ENCODE data around the gene ACADL. TPM values are rescaled to one million over a fixed set of nuclear protein-coding genes. Genes with fewer than 3 reads are reported as not detected.

Gene ACADL
- total and polyA plus RNA-seq, 2 experiments from 2014 or later = 0.37 TPM; not detected in 1

DNA sequence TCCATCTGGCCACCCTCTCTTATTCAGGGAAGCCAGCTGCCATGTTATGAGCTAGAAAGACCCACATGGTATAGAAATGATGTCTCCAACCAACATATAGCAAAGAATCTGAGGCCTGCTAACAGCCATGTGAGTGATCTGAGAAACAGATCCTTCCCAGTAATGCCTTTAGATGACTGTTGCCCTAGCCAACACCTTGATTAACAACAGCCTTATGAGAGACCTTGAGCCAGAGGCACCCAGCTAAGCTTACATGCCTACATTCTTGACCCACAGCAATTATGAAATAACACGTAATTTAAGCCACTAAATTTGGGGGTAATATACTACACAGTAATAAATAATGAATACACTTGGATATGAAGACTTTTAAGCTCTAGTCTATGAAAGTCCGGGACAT is 67.0 kb downstream of the ACADL start:
- no peak overlapping the region for H3K4me3 Mint-ChIP-seq
- Histone ChIP-seq H3F3A (replicated peaks; ENCODE audit: low read depth) (no peaks in the 10 kb centered on the region), H3K4me1 (ENCODE audit: insufficient read depth) (no peaks in the 10 kb centered on the region; the same call in 1 of the 2 replicates), H3K4me2 (no peak overlapping the region), H3K36me3 (ENCODE audit: insufficient read depth) (peaks cover 8% of the 10 kb centered on the region; the same call in 1 of the 2 replicates), H3K27ac (ENCODE audit: low read depth) (no peak overlapping the region), H3K4me3 (no peak overlapping the region), H3K9me2 (ENCODE audit: insufficient read depth) (no peaks in the 10 kb centered on the region), H3K27me3 (ENCODE audit: insufficient read depth) (no peaks in the 10 kb centered on the region), H2AFZ (no peak overlapping the region), H4K20me1 (replicated peaks; ENCODE audit: insufficient read depth) (0 out of 2 replicates have a peak, but pooled peaks cover 3% of the 10 kb centered on the region), H3K79me2 (replicated peaks; ENCODE audit: insufficient read depth) (peaks cover 79% of the 10 kb centered on the region)
- no peaks in the 10 kb centered on the region for H3K9me3 Mint-ChIP-seq
- DNase-seq (ENCODE audit: low spot score) (no peak), ATAC-seq (no peak)
- no peak overlapping the region for H3K27ac Mint-ChIP-seq
- H3K4me1 Mint-ChIP-seq = peaks cover 3% of the 10 kb centered on the region; the same call in 2 of the 3 replicates
- no peaks in the 10 kb centered on the region for H3K27me3 Mint-ChIP-seq (ENCODE audit: insufficient read depth, low read depth, poor library complexity)
- H3K36me3 Mint-ChIP-seq (ENCODE audit: low read depth) = peaks cover 7% of the 10 kb centered on the region; the same call in 2 of the 3 replicates
- no peak for TF ChIP-seq JUNB (IDR thresholded peaks at IDR 0.05; ENCODE audit: unreplicated experiment)
- TF ChIP-seq, protein P1, sequence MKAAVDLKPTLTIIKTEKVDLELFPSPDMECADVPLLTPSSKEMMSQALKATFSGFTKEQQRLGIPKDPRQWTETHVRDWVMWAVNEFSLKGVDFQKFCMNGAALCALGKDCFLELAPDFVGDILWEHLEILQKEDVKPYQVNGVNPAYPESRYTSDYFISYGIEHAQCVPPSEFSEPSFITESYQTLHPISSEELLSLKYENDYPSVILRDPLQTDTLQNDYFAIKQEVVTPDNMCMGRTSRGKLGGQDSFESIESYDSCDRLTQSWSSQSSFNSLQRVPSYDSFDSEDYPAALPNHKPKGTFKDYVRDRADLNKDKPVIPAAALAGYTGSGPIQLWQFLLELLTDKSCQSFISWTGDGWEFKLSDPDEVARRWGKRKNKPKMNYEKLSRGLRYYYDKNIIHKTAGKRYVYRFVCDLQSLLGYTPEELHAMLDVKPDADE (IDR thresholded peaks at IDR 0.05) = no peak
- TF ChIP-seq, protein P2, sequence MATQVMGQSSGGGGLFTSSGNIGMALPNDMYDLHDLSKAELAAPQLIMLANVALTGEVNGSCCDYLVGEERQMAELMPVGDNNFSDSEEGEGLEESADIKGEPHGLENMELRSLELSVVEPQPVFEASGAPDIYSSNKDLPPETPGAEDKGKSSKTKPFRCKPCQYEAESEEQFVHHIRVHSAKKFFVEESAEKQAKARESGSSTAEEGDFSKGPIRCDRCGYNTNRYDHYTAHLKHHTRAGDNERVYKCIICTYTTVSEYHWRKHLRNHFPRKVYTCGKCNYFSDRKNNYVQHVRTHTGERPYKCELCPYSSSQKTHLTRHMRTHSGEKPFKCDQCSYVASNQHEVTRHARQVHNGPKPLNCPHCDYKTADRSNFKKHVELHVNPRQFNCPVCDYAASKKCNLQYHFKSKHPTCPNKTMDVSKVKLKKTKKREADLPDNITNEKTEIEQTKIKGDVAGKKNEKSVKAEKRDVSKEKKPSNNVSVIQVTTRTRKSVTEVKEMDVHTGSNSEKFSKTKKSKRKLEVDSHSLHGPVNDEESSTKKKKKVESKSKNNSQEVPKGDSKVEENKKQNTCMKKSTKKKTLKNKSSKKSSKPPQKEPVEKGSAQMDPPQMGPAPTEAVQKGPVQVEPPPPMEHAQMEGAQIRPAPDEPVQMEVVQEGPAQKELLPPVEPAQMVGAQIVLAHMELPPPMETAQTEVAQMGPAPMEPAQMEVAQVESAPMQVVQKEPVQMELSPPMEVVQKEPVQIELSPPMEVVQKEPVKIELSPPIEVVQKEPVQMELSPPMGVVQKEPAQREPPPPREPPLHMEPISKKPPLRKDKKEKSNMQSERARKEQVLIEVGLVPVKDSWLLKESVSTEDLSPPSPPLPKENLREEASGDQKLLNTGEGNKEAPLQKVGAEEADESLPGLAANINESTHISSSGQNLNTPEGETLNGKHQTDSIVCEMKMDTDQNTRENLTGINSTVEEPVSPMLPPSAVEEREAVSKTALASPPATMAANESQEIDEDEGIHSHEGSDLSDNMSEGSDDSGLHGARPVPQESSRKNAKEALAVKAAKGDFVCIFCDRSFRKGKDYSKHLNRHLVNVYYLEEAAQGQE (IDR thresholded peaks at IDR 0.05; ENCODE audit: unreplicated experiment) = no peak
- no peak for TF ChIP-seq EZH2phosphoT487 (IDR thresholded peaks at IDR 0.05; ENCODE audit: unreplicated experiment)
- no peak for TF ChIP-seq ZNF114 (CRISPR knock-in tag; IDR thresholded peaks at IDR 0.05)
- no peak for TF ChIP-seq STAT1 (IDR thresholded peaks at IDR 0.05; ENCODE audit: unreplicated experiment)
- TF ChIP-seq ZNF331 (CRISPR knock-in tag; IDR thresholded peaks at IDR 0.05; ENCODE audit: low read depth) = no peak
- TF ChIP-seq CREB1 (CRISPR knock-in tag; IDR thresholded peaks at IDR 0.05; ENCODE audit: low read depth) = no peak
- TF ChIP-seq POLR2AphosphoS5 (IDR thresholded peaks at IDR 0.05; ENCODE audit: low read depth) = no peak
- TF ChIP-seq, protein P3, sequence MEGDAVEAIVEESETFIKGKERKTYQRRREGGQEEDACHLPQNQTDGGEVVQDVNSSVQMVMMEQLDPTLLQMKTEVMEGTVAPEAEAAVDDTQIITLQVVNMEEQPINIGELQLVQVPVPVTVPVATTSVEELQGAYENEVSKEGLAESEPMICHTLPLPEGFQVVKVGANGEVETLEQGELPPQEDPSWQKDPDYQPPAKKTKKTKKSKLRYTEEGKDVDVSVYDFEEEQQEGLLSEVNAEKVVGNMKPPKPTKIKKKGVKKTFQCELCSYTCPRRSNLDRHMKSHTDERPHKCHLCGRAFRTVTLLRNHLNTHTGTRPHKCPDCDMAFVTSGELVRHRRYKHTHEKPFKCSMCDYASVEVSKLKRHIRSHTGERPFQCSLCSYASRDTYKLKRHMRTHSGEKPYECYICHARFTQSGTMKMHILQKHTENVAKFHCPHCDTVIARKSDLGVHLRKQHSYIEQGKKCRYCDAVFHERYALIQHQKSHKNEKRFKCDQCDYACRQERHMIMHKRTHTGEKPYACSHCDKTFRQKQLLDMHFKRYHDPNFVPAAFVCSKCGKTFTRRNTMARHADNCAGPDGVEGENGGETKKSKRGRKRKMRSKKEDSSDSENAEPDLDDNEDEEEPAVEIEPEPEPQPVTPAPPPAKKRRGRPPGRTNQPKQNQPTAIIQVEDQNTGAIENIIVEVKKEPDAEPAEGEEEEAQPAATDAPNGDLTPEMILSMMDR (conservative IDR thresholded peaks at IDR 0.05; ENCODE audit: low read depth in 2 of 2) = no peak
- TF ChIP-seq, protein P4, sequence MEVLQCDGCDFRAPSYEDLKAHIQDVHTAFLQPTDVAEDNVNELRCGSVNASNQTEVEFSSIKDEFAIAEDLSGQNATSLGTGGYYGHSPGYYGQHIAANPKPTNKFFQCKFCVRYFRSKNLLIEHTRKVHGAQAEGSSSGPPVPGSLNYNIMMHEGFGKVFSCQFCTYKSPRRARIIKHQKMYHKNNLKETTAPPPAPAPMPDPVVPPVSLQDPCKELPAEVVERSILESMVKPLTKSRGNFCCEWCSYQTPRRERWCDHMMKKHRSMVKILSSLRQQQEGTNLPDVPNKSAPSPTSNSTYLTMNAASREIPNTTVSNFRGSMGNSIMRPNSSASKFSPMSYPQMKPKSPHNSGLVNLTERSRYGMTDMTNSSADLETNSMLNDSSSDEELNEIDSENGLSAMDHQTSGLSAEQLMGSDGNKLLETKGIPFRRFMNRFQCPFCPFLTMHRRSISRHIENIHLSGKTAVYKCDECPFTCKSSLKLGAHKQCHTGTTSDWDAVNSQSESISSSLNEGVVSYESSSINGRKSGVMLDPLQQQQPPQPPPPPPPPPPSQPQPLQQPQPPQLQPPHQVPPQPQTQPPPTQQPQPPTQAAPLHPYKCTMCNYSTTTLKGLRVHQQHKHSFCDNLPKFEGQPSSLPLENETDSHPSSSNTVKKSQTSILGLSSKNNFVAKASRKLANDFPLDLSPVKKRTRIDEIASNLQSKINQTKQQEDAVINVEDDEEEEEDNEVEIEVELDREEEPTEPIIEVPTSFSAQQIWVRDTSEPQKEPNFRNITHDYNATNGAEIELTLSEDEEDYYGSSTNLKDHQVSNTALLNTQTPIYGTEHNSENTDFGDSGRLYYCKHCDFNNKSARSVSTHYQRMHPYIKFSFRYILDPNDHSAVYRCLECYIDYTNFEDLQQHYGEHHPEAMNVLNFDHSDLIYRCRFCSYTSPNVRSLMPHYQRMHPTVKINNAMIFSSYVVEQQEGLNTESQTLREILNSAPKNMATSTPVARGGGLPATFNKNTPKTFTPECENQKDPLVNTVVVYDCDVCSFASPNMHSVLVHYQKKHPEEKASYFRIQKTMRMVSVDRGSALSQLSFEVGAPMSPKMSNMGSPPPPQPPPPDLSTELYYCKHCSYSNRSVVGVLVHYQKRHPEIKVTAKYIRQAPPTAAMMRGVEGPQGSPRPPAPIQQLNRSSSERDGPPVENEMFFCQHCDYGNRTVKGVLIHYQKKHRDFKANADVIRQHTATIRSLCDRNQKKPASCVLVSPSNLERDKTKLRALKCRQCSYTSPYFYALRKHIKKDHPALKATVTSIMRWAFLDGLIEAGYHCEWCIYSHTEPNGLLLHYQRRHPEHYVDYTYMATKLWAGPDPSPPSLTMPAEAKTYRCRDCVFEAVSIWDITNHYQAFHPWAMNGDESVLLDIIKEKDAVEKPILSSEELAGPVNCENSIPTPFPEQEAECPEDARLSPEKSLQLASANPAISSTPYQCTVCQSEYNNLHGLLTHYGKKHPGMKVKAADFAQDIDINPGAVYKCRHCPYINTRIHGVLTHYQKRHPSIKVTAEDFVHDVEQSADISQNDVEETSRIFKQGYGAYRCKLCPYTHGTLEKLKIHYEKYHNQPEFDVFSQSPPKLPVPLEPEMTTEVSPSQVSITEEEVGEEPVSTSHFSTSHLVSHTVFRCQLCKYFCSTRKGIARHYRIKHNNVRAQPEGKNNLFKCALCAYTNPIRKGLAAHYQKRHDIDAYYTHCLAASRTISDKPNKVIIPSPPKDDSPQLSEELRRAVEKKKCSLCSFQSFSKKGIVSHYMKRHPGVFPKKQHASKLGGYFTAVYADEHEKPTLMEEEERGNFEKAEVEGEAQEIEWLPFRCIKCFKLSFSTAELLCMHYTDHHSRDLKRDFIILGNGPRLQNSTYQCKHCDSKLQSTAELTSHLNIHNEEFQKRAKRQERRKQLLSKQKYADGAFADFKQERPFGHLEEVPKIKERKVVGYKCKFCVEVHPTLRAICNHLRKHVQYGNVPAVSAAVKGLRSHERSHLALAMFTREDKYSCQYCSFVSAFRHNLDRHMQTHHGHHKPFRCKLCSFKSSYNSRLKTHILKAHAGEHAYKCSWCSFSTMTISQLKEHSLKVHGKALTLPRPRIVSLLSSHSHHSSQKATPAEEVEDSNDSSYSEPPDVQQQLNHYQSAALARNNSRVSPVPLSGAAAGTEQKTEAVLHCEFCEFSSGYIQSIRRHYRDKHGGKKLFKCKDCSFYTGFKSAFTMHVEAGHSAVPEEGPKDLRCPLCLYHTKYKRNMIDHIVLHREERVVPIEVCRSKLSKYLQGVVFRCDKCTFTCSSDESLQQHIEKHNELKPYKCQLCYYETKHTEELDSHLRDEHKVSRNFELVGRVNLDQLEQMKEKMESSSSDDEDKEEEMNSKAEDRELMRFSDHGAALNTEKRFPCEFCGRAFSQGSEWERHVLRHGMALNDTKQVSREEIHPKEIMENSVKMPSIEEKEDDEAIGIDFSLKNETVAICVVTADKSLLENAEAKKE (CRISPR knock-in tag; IDR thresholded peaks at IDR 0.05) = no peak
- TF ChIP-seq EZH2 (IDR thresholded peaks at IDR 0.05; ENCODE audit: low read depth, unreplicated experiment) = no peak
- TF ChIP-seq NANOG (IDR thresholded peaks at IDR 0.05; ENCODE audit: borderline replicate concordance) = no peak
